ENCODE results near the gene CFAP65.

The CFAP65 gene

GRCh38 chr2:219030177-219030940 lies 11.0 kb downstream of the CFAP65 start:
- no peak overlapping the region for H3K4me3 ChIP-seq (ENCODE audit: low read length)
- no peaks in the 10 kb centered on the region for H3K36me3 ChIP-seq (ENCODE audit: control insufficient read depth, low read length)
- no peak overlapping the region for H3K27ac ChIP-seq (ENCODE audit: low read depth, low read length)
- no peak overlapping the region for H3K4me2 ChIP-seq (ENCODE audit: low read length)
- no peaks in the 10 kb centered on the region for H3K9me3 ChIP-seq (ENCODE audit: control insufficient read depth, insufficient read depth, low read length)
- no peak for TF ChIP-seq EZH2phosphoT487 (IDR thresholded peaks at IDR 0.05; ENCODE audit: borderline replicate concordance, low read length)
- no peak for TF ChIP-seq CTCF (IDR thresholded peaks at IDR 0.05; ENCODE audit: low read depth, low read length, poor library complexity, severe bottlenecking)
- no peaks in the 10 kb centered on the region for H3K9me2 ChIP-seq (replicated peaks; ENCODE audit: control insufficient read depth, low read length)
- H3F3A ChIP-seq (ENCODE audit: control insufficient read depth, insufficient read depth), result no peaks in the 10 kb centered on the region
- no peaks in the 10 kb centered on the region for H3K79me2 ChIP-seq (ENCODE audit: control insufficient read depth, low read length)
- H3K4me1 ChIP-seq (ENCODE audit: control insufficient read depth, low read length), result no peaks in the 10 kb centered on the region
- H4K20me1 ChIP-seq (ENCODE audit: control insufficient read depth, insufficient read depth, low read depth, low read length), result no peaks in the 10 kb centered on the region
- peaks cover 11% of the 10 kb centered on the region for H3K27me3 ChIP-seq (ENCODE audit: control insufficient read depth, low read length)

GRCh38 chr2:219029829-219030165 lies 11.5 kb downstream of the CFAP65 start:
- Histone ChIP-seq H3F3A (ENCODE audit: control insufficient read depth, insufficient read depth) (no peaks in the 10 kb centered on the region), H3K9me3 (ENCODE audit: control insufficient read depth, insufficient read depth, low read length) (no peaks in the 10 kb centered on the region), H3K4me1 (ENCODE audit: control insufficient read depth, low read length) (no peaks in the 10 kb centered on the region), H3K4me2 (ENCODE audit: low read length) (no peak overlapping the region), H3K27me3 (ENCODE audit: control insufficient read depth, low read length) (peaks cover 8% of the 10 kb centered on the region), H3K9me2 (replicated peaks; ENCODE audit: control insufficient read depth, low read length) (no peaks in the 10 kb centered on the region), H3K36me3 (ENCODE audit: control insufficient read depth, low read length) (no peaks in the 10 kb centered on the region), H3K27ac (ENCODE audit: low read depth, low read length) (no peak overlapping the region), H4K20me1 (ENCODE audit: control insufficient read depth, insufficient read depth, low read depth, low read length) (no peaks in the 10 kb centered on the region), H3K79me2 (ENCODE audit: control insufficient read depth, low read length) (no peaks in the 10 kb centered on the region), H3K4me3 (ENCODE audit: low read length) (no peak overlapping the region)
- no peak for TF ChIP-seq CTCF (IDR thresholded peaks at IDR 0.05; ENCODE audit: low read depth, low read length, poor library complexity, severe bottlenecking)
- no peak for TF ChIP-seq EZH2phosphoT487 (IDR thresholded peaks at IDR 0.05; ENCODE audit: borderline replicate concordance, low read length)

GRCh38 chr2:219028996-219029828 lies 12.1 kb downstream of the CFAP65 start:
- Histone ChIP-seq H3K4me1 (ENCODE audit: control insufficient read depth, low read length) (no peaks in the 10 kb centered on the region), H3K27me3 (ENCODE audit: control insufficient read depth, low read length) (peaks cover 2% of the 10 kb centered on the region; the same call in 1 of the 2 replicates), H3K27ac (ENCODE audit: low read depth, low read length) (no peak overlapping the region), H3F3A (ENCODE audit: control insufficient read depth, insufficient read depth) (no peaks in the 10 kb centered on the region), H3K36me3 (ENCODE audit: control insufficient read depth, low read length) (no peaks in the 10 kb centered on the region), H3K79me2 (ENCODE audit: control insufficient read depth, low read length) (no peaks in the 10 kb centered on the region), H3K4me2 (ENCODE audit: low read length) (no peak overlapping the region), H4K20me1 (ENCODE audit: control insufficient read depth, insufficient read depth, low read depth, low read length) (no peaks in the 10 kb centered on the region), H3K4me3 (ENCODE audit: low read length) (no peak overlapping the region), H3K9me3 (ENCODE audit: control insufficient read depth, insufficient read depth, low read length) (no peaks in the 10 kb centered on the region), H3K9me2 (replicated peaks; ENCODE audit: control insufficient read depth, low read length) (no peaks in the 10 kb centered on the region)
- TF ChIP-seq EZH2phosphoT487 (IDR thresholded peaks at IDR 0.05; ENCODE audit: borderline replicate concordance, low read length) (no peak), CTCF (IDR thresholded peaks at IDR 0.05; ENCODE audit: low read depth, low read length, poor library complexity, severe bottlenecking) (peak; percentile 93)
